SIG-M5 (cell line): ENCODE results near the gene SNX4.

Source experiments
- DNase-seq: peaks from one replicate; lab custom pipeline; 2025; lab: John Stamatoyannopoulos, UW

The SNX4 gene

GRCh38 chr3:125403789-125404188 lies 116.2 kb downstream of the SNX4 start:
- no peak for DNase-seq

- no peak for DNase-seq
Observed at GRCh38 chr3:125402639-125403038, 117.4 kb downstream of the SNX4 start.

GRCh38 chr3:125401402-125401801 lies 118.6 kb downstream of the SNX4 start:
- DNase-seq, result no peak

GRCh38 chr3:125398952-125399351 lies 121.0 kb downstream of the SNX4 start:
- DNase-seq, result no peak
